ENCODE measurements around the gene KIF5C.

KIF5C gene

GRCh38 chr2:148968301-148968700, 93.3 kb downstream of the KIF5C start:
- Histone ChIP-seq H3K36me3 (ENCODE audit: insufficient read depth, low read length) (no peaks in the 10 kb centered on the region), H3K9ac (ENCODE audit: low read depth, low read length, poor library complexity, severe bottlenecking) (no peak overlapping the region), H4K20me1 (ENCODE audit: insufficient read depth, low read length, poor library complexity, severe bottlenecking) (no peaks in the 10 kb centered on the region)

GRCh38 chr2:148968776-148969319, 93.8 kb downstream of the KIF5C start:
- H3K4me3 ChIP-seq (ENCODE audit: low read length, poor library complexity, severe bottlenecking) = no peak overlapping the region
- H3K9me3 ChIP-seq (ENCODE audit: insufficient read depth, low read depth, low read length) = no peaks in the 10 kb centered on the region
- no peaks in the 10 kb centered on the region for H3K4me1 ChIP-seq (ENCODE audit: insufficient read depth, low read length, poor library complexity, severe bottlenecking)
- no peaks in the 10 kb centered on the region for H3K79me2 ChIP-seq (ENCODE audit: insufficient read depth, low read length)
- H3K9me2 ChIP-seq (replicated peaks; ENCODE audit: low read depth, low read length) = no peaks in the 10 kb centered on the region
- H3F3A ChIP-seq (ENCODE audit: low read depth) = no peaks in the 10 kb centered on the region
- H2AFZ ChIP-seq (ENCODE audit: low read length) = no peak overlapping the region
- no peaks in the 10 kb centered on the region for H3K27me3 ChIP-seq (ENCODE audit: insufficient read depth, low read length, poor library complexity, severe bottlenecking)
- no peak overlapping the region for H3K9ac ChIP-seq (ENCODE audit: low read depth, low read length, poor library complexity, severe bottlenecking)
- no peak for TF ChIP-seq CTCF (conservative IDR thresholded peaks at IDR 0.05; ENCODE audit: low read length)
- no peak for TF ChIP-seq EZH2phosphoT487 (IDR thresholded peaks at IDR 0.05; ENCODE audit: borderline replicate concordance)
- no peak overlapping the region for H3K4me2 ChIP-seq (ENCODE audit: low read depth, low read length, poor library complexity, severe bottlenecking)
- no peaks in the 10 kb centered on the region for H3K36me3 ChIP-seq (ENCODE audit: insufficient read depth, low read length)
- H4K20me1 ChIP-seq (ENCODE audit: insufficient read depth, low read length, poor library complexity, severe bottlenecking) = no peaks in the 10 kb centered on the region

More at GRCh38 chr2:148968301-148968700, 93.3 kb downstream of the KIF5C start:
- no peaks in the 10 kb centered on the region for H3K4me1 ChIP-seq (ENCODE audit: insufficient read depth, low read length, poor library complexity, severe bottlenecking)
- TF ChIP-seq EZH2phosphoT487 (IDR thresholded peaks at IDR 0.05; ENCODE audit: borderline replicate concordance) = no peak
- TF ChIP-seq CTCF (conservative IDR thresholded peaks at IDR 0.05; ENCODE audit: low read length) = no peak
- no peaks in the 10 kb centered on the region for H3K9me3 ChIP-seq (ENCODE audit: insufficient read depth, low read depth, low read length)
- H3K79me2 ChIP-seq (ENCODE audit: insufficient read depth, low read length) = no peaks in the 10 kb centered on the region
- H3K27me3 ChIP-seq (ENCODE audit: insufficient read depth, low read length, poor library complexity, severe bottlenecking) = peaks cover 4% of the 10 kb centered on the region
- no peaks in the 10 kb centered on the region for H3F3A ChIP-seq (ENCODE audit: low read depth)
- no peak overlapping the region for H2AFZ ChIP-seq (ENCODE audit: low read length)
- no peaks in the 10 kb centered on the region for H3K9me2 ChIP-seq (replicated peaks; ENCODE audit: low read depth, low read length)
- H3K4me3 ChIP-seq (ENCODE audit: low read length, poor library complexity, severe bottlenecking) = no peak overlapping the region
- no peak overlapping the region for H3K4me2 ChIP-seq (ENCODE audit: low read depth, low read length, poor library complexity, severe bottlenecking)

- H3K4me1 ChIP-seq (ENCODE audit: insufficient read depth, low read length, poor library complexity, severe bottlenecking) = no peaks in the 10 kb centered on the region
- no peaks in the 10 kb centered on the region for H3K79me2 ChIP-seq (ENCODE audit: insufficient read depth, low read length)
- H4K20me1 ChIP-seq (ENCODE audit: insufficient read depth, low read length, poor library complexity, severe bottlenecking) = no peaks in the 10 kb centered on the region
- H3K36me3 ChIP-seq (ENCODE audit: insufficient read depth, low read length) = no peaks in the 10 kb centered on the region
- no peaks in the 10 kb centered on the region for H3K27me3 ChIP-seq (ENCODE audit: insufficient read depth, low read length, poor library complexity, severe bottlenecking)
- H3F3A ChIP-seq (ENCODE audit: low read depth) = no peaks in the 10 kb centered on the region
- no peak overlapping the region for H3K9ac ChIP-seq (ENCODE audit: low read depth, low read length, poor library complexity, severe bottlenecking)
- no peak overlapping the region for H3K4me2 ChIP-seq (ENCODE audit: low read depth, low read length, poor library complexity, severe bottlenecking)
- no peaks in the 10 kb centered on the region for H3K9me2 ChIP-seq (replicated peaks; ENCODE audit: low read depth, low read length)
- no peak overlapping the region for H2AFZ ChIP-seq (ENCODE audit: low read length)
- TF ChIP-seq CTCF (conservative IDR thresholded peaks at IDR 0.05; ENCODE audit: low read length) (no peak), EZH2phosphoT487 (IDR thresholded peaks at IDR 0.05; ENCODE audit: borderline replicate concordance) (no peak)
- no peak overlapping the region for H3K4me3 ChIP-seq (ENCODE audit: low read length, poor library complexity, severe bottlenecking)
- no peaks in the 10 kb centered on the region for H3K9me3 ChIP-seq (ENCODE audit: insufficient read depth, low read depth, low read length)
Observed at GRCh38 chr2:148969659-148970061, 94.6 kb downstream of the KIF5C start.
